Hematopoietic multipotent progenitor cell treated with erythropoietin and hydrocortisone succinate and interleukin-3 and kit ligand, for 17 days (in vitro differentiated cells): Measurements from ENCODE around the gene MTTP.
"Not testable (repeated sequence)": the region's sequence is repeated elsewhere in the genome, so short reads cannot be mapped to it uniquely, and the experiment has no call there.

Experiments used
- DNase-seq: peaks from one replicate; pipeline ENCODE4 v3.0.0-alpha.2; 2015; ENCODE audit warnings: low spot score

The MTTP gene

DNA sequence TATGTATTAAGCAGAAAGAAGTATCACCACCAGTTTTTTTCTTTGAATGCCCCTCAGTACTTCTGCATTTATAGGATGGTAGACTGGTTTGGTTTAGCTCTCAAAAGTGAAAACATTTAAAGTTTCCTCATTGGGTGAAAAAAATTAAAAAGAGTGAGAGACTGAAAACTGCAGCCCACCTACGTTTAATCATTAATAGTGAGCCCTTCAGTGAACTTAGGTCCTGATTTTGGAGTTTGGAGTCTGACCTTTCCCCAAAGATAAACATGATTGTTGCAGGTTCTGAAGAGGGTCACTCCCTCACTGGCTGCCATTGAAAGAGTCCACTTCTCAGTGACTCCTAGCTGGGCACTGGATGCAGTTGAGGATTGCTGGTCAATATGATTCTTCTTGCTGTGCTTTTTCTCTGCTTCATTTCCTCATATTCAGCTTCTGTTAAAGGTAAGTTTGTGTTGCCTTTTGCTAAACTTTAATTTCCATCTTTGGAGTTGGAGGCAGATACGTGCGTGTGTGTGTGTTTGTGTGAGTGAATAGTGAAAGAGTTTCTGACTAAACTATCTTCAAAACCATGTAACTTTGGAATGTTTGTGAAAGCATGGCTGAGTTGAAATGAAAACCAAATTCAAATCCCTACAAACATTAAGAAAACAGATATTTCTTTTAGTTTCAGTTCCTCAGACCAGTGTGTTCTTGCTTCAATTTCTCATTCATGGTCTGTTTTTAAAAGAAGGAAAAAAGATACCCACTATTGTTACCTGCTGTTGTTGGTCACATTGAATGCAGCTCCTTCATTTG, at the start of gene MTTP:
Gene MTTP, plus strand, starts transcription at position 295 of the 795 bp plus-strand sequence. Its CDS starts 86 bp downstream, at position 381.
- no peak for DNase-seq

DNA sequence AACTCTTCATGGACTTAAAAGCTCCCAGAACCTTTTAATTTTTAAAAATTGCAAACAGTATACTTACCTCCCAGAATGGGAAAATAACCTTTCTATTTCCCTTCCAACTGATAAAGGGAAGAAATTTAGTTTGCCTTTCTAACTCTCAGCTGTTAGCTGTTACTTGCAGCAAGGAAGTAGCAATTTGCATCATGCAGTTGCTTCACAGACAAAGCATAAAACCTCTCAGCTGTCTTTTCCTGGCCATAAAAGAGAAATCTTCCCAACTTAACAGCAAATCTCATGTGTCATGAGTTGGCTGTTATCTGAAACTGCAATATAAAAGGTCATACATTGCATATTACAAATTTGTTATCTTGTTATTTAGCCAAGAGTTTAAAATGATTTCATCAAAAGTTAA, 45.4 kb upstream of the MTTP start:
- no peak for DNase-seq

DNA sequence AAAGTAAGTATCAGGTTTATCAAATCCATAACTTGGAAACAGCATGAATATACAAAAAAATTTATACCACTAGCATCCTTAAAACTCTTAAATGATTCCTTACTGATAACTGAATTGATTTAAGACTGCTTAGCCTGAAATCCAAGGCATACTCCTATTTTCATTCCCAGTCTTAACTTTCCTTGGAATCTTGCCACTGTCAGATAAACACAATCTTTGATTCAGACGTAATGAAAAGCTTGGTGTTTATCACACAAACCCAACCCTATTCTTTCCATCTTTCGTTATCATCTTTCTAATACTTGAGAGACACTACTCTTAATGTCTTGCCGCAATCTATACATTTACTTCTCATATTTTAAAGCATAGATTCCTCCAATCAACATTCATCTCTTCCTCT, 44.7 kb upstream of the MTTP start:
- DNase-seq: no peak

DNA sequence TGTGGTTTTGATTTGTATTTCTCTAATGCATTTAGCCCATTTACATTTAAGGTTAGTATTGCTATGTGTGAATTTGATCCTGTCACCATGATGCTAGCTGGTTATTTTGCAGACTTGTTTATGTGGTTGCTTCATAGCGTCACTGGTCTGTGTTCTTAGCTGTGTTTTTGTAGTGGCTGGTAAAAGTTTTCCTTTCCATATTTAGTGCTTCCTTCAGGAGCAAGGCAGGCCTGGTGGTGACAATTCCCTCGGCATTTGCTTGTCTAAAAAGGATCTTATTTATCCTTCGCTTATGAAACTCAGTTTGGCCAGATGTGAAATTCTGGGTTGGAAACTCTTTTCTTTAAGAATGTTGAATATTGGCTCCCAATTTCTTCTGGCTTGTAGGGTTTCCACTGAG, 39.9 kb upstream of the MTTP start:
- DNase-seq: not testable (repeated sequence)

DNA sequence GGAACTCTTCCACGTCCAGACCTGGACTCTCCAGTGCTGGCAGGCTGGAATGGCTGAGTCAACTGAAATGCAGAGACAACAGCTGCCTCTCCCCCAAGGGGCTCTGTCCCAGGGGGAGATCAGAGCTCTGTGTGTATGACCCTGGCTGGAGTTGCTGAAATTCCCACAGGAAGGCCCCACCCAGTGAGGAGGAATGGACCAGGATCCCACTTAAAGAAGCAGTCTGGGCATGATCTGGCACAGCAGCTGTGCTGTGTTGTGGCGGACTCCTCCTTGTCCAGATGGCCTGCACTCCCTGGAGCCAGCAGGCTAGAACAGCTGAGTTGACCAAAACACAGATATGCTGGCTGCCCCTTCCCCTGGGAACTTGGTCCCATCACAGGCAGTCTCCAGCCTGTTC, 38.4 kb upstream of the MTTP start:
- DNase-seq: no peak

DNA sequence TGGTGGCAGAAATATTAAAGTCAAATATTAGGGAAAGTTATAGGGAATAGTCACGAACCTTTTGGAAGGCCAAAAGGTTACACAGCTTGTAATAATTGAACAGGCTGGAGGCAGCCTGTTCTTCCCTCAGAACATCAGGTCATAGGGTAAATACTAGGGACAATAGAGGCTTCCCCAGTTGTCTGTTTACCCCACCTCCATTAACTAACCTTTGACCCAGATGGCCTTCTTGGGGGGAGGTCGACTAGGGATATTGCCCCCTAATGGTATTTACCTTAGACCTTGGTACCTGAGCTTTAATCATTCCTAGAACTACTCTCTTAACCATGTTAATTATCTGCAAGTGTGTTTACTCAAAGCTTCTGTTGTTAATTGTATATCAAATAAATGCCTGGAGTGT, 37.8 kb upstream of the MTTP start:
- DNase-seq: no peak

DNA sequence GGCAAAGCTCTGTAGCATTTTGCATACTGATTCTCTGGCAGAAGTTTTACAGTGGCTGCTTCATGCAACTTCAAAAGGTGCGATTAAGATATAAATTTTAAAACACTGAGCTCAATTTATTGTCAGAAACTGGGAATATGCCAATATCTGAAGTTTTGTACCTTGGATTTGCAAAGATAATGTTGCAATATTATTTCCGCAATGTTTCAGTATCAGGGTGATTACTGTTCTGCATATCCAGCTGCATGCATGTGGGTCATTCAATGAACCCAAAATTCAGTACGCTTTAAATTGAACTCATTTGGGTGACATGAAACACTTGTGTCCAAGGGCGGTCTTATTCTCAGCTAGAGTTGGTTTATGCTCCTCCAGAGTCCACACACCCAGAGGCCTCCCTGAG, 37.0 kb upstream of the MTTP start:
- no peak for DNase-seq

DNA sequence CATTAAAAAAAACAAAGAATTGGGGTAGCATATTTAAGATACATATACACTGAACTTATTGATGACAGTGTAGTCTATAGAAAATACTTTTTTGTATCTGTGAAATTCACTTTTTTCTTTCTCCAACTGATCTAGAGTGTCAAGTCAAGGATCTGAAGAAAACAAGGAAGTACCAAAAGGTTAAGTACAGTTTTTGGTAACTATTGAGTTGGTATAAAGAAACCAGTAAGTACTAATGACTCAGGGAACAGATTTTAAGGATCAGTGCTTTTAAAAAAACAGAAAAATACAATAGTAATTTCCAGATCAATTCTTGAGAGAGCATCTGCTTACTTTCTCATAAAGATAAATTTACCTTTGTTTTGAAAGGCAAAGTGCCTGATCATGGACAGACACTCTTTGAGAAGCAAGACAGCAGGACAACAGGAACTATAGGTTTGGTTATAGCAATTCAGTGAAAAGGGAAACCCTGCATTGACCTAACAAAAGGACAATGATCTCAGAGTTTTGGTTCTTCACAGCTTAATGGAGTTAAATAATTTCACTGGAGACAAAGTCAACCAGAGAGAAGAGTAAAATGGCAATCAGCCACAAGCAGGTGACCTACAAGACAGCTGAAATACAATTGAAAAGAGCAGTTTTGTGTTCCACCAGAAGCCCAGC, 34.2 kb upstream of the MTTP start:
- DNase-seq: no peak

DNA sequence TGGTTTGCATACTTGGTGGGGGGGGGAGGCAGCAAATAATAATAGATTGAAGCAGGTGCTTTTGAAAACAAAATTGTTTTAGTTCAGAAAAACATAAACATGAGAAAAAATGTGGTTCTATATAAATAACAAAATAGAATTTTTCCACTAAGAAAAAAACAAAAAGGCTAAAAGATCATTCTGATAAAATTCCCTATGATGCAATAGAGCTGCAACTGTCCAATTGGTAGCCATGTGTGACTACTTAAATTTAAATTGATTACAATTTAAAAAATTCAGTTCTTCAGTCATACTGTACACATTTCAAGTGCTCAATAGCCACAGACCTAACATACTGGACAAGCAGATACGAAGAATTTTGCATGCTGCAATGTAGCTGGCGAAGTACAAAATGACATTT, 21.8 kb upstream of the MTTP start:
- DNase-seq: no peak

DNA sequence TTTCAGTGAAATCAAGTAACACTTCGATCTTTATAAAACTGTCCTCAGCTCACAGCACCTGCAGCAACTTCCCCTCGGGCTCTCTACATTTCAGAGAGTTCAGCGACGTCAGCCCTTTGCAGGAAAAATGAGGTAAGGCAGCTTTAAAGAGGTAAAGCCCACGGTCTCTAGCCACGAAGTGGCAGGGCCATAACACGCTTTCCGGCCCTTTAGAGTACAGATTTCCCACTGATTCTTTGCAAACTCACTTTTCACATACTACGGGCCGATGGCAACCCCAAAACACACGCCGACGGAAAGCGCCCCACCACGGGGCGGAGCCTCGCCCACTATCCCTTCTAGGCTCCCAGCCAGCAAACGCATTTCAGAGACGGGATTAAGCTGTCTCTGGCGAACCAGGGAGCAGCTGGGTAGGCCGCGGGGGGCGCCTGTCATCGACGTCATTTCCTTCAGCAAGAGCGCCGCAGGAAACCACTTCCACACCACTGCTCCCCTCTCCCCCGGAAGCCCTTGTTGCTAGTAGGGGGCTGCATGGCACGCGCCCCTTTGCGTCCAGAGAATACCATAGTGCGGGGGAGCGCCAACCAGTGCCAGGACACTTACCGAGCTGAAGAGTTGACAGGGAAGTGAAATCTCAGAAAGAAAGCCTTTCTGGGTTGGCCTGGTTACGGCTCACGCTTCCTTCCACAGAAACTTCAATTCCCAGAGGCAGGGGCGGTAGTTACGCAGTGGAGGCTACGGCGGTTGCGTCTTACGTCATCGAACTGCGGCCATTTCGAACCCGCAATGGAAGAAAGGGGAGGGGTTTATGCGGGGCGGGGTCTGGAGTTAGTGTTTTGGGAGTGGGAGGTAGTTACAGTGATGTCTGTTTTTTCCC, 11.1 kb upstream of the MTTP start, which contains the start of gene TRMT10A:
Gene TRMT10A, minus strand, starts transcription at position 730 of the 877 bp plus-strand sequence. CDS start 4,701 bp downstream, outside the sequence.
- DNase-seq: peak; percentile 90

DNA sequence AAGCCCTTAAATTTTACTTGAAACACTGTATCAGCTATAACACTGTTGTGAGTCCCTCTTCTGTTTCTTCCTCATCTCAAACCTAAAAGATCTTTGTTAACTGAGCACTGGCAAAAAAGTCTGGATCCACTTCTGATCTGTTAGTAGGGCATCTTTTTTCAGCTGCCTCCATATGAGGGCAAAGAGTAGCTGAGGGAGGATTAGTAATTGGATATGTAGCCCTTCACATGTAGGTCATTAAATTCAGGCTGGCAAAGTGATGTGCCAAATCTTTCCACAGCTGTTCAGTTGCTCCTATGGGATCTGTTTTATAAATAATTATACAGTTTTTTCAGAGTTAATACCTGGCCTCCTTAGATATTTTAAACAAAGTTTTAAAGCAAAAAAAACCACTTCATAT, 9.7 kb upstream of the MTTP start:
- no peak for DNase-seq

DNA sequence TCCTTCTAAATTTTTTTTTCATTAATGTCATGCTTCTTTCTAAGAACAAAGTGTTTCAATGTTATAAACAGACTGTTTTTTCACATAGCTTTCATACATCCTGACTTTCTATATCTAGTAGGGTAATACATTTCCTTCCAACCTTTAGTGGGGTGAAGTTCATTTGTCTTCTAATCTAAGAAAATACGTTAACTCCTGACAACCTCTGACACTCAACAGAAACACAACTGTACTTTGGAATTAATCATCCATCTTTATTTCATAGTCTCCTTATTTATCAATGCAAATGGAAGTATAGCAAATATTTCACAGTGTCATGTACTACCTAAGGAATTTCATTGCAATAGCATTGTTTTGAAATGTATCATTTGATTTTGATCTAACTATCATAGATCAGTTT, 2.7 kb upstream of the MTTP start:
- no peak for DNase-seq

DNA sequence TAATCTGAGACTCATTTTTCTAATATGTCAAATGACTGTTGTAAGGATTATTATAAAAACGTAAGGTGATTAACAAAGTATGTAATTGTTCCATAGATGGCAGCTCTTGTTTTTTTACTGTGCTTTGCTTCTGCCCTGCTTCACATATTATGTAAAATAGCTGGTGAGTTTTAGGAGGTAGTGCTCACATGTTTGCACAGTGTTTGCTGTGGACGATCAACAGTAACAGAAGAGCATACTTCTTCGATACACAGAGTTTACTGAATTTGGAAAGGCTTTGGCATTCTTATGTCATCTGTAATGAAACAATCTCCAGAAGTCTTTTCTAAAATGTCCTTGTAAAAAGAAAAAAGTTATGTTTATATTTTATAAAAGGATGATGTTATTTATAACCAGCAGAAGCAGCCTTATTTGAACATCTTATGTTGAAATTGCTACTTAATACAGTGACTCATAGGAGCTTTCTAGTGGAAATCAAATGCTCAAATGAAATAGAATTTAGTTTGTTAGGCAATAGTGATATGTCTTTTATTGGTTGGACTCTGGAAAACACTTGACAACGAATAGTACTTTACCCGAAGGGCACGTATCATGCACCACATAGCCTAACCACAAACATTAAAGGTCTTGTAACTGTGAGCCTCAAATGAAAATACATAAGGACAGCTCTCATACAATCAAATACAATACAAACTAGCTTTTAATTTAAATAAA, 1.9 kb upstream of the MTTP start:
- no peak for DNase-seq

DNA sequence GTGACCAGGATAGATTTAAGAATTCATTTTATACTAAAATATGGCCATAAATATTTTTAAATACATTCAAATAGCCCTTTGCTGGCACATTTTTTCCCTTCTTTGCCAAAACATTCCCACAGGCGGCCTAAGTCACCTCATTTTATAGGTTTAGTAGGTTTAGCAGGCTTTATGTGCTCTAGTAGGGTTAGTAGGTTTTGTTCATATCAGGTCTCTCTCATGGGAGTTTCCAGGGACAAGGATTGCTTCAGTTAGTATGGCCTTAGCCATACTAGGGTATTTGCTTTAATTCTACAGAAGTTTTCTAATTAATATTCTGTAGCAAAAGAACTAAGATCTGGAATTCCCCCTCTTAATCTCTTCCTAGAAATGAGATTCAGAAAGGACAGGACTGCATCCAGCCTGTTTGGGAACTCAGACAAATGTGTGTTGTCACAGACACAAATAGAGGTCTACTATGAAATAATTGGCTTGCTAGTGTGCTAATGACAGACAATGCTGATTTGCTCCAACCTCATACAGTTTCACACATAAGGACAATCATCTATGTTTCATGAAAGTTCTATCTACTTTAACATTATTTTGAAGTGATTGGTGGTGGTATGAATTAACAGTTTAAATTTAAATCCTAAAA, 772 bp upstream of the MTTP start:
- no peak for DNase-seq

DNA sequence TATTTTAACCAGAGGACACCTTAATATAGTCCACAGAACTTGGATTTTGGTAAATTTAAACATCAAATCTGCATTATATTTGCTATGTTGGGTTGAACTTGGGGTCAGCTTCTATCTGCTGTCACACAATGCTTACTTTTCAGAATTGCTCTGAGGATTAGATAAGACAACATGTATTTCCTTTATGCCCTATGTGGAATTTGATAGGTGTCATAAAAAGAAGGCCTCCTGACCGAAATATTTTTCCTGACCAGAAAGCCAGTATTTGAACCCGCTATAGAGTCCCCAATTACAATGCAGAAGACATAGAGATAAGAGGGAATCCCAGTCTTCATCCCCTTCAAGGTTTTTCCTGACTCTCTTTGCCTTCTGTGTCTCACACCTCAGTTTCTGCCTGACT, 4.1 kb downstream of the MTTP start:
- DNase-seq: no peak

DNA sequence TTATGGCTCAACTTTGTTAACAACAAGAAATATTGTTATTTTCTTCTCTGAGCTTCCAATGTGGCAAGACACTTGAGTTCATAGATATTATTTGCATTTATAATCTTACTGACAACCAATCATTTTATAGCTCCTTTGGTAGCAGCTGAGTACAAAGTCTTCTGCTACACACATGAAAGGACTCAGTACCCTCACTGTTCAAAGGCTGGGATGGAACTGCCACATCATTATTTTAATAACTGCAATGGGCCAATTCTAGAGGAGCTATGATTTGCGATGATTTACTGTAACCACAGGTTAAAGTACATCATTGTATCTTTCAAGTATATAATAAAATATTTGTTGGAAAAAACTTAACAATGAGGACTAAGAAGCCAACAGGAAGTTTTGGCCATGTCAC, 10.9 kb downstream of the MTTP start:
- DNase-seq: no peak

DNA sequence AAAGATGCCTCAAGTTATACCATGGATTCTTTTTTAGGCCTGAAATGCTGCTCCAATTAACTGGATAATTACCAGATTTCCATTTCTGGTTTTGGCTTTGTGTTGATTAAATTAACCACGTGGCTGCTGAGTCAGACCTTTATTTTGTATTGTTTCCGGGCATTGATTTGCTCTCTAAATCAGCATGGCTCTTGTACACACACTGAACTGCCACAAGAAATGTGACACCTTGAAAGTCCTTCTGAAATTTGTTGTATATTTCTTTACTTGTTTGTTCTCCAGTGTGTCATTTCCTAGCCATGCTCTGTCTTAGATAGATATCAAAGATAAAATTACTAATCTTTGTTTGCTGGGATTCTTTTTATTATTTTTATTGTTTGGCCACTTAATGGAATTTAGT, 11.7 kb downstream of the MTTP start:
- DNase-seq: no peak

DNA sequence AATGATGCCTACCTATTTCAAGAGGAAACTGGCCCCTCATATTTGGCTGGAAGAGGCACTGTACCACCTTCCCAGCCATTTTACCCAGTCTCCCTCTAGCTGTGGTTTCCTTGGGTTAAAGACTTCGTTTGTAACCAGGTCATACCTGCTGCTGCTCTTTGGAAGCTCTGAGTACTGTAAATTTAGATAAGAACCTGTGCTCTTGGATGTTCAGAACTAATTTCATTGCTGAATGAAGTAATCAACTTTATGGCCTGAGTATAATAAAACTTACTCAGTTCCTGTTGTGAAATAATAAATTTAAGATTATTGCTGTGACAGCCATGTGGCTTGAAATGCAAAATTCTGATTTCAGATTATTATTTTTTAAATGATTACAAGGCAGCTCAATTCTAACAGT, 12.2 kb downstream of the MTTP start:
- no peak for DNase-seq

DNA sequence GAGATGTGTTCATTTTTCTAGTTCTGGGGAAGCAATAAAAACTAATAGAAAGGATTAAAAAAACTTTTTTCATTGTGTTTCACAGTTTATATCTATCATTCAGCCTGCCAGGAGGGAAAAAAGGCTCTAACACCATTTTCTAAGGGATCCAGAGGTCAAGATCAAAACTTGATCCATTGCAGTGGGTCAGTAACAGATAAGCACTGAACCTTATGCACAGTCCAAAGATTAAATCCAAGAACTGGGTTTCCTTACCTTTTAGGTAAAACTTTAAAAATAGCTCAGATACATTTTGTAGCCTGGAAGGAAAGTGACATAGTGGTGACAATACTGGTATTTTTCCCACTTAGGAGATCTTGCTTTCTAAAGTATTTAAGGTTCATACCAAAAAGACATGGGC, 12.7 kb downstream of the MTTP start:
- no peak for DNase-seq

DNA sequence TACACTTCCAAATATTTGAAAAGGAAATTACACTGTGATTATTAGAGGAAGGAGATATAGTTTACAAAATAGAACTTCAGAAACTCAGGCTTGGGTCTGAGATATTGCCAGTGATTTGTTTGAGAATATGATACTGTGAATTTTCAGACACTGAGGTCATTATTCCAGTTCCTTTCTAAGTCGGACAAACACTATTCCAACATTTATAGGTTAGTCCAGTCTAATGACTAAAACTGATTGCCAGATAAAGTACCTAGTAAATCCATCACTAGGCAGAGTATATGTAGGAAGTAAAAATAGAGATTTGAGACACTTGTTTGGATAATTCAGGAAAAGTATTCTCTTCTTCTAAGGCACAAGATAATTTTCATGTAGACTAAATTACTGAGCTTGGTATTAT, 13.2 kb downstream of the MTTP start:
- DNase-seq: no peak

DNA sequence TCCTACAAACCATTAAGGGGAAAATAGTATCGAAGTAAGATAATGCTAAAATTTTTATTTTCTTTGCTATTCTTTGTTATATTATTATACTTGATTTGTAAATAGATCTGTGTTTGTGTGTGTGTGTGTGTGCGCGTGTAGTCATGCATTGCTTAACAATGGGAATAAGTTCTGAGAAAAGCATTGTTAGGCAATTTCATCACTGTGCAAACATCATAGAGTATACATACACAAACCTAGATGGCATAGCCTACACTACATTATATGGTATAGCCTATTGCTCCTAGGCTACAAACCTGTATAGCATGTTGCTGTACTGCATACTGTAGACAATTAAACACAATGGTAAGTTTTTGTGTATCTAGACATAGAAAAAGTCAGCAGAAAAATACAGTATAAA, 17.1 kb downstream of the MTTP start:
- DNase-seq: no peak
